Cerebellar cortex (tissue), 1 donor: ENCODE results near the gene KIF25.
A peak's percentile ranks its signal among the peaks of the same experiment; 100 is the strongest.

Source experiments
- DNase-seq: peaks from one replicate; pipeline ENCODE4 v3.0.0-alpha.2; 2015; ENCODE audit warnings: low spot score

KIF25 gene

GRCh38 chr6:167997642-167998041 is at the start of gene KIF25:
Gene KIF25 (plus strand): TSS chr6:167997671. CDS start chr6:168029586, 31,915 bp downstream.
- peak; percentile 17 for DNase-seq

GRCh38 chr6:167947716-167948115 is 49.8 kb upstream of the KIF25 start:
- no peak for DNase-seq

GRCh38 chr6:167948716-167949115 is 48.8 kb upstream of the KIF25 start:
- no peak for DNase-seq

GRCh38 chr6:167949121-167949684 is 48.3 kb upstream of the KIF25 start:
- no peak for DNase-seq

- DNase-seq, result no peak
Measured at GRCh38 chr6:167951781-167952511, 45.5 kb upstream of the KIF25 start.

- no peak for DNase-seq
Measured at GRCh38 chr6:167952512-167952859, 45.0 kb upstream of the KIF25 start.

GRCh38 chr6:167953551-167953950 is 43.9 kb upstream of the KIF25 start:
- no peak for DNase-seq

GRCh38 chr6:167954151-167954550 is 43.3 kb upstream of the KIF25 start:
- no peak for DNase-seq

- DNase-seq, result no peak
Measured at GRCh38 chr6:167956491-167956890, 41.0 kb upstream of the KIF25 start.

GRCh38 chr6:167956983-167957492 is 40.4 kb upstream of the KIF25 start:
- no peak for DNase-seq

GRCh38 chr6:167957626-167958025 is 39.8 kb upstream of the KIF25 start:
- no peak for DNase-seq

GRCh38 chr6:167960579-167960978 is 36.9 kb upstream of the KIF25 start:
- no peak for DNase-seq

GRCh38 chr6:167962711-167963110 is 34.8 kb upstream of the KIF25 start:
- DNase-seq, result no peak

- peak; percentile 32 for DNase-seq
Measured at GRCh38 chr6:167963589-167964057, 33.8 kb upstream of the KIF25 start.

- no peak for DNase-seq
Measured at GRCh38 chr6:167965592-167966539, 31.6 kb upstream of the KIF25 start.

GRCh38 chr6:167966540-167966905 is 30.9 kb upstream of the KIF25 start:
- no peak for DNase-seq

- peak; percentile 26 for DNase-seq
Measured at GRCh38 chr6:167968091-167968490, 29.4 kb upstream of the KIF25 start.

- peak; percentile 16 for DNase-seq
Measured at GRCh38 chr6:167970230-167970629, 27.2 kb upstream of the KIF25 start.

GRCh38 chr6:167972193-167972592 is 25.3 kb upstream of the KIF25 start:
- DNase-seq, result no peak

GRCh38 chr6:167973148-167973885 is 24.2 kb upstream of the KIF25 start:
- no peak for DNase-seq

- DNase-seq, result no peak
Measured at GRCh38 chr6:167974640-167975344, 22.7 kb upstream of the KIF25 start.
